ENCODE results near the gene ZDHHC15. TPM values are rescaled to one million over a fixed set of nuclear protein-coding genes. Genes with fewer than 3 reads are reported as not detected.
"Not testable (repeated sequence)": the region's sequence is repeated elsewhere in the genome, so short reads cannot be mapped to it uniquely, and the experiment has no call there.

The ZDHHC15 gene
- 1 to 10 TPM in 2 of 4 donors, under 1 TPM in 2; 0.25 to 1.9 (median 1.0) TPM for total RNA-seq

GRCh38 chrX:75522565-75523431 is at the start of gene ZDHHC15:
Gene ZDHHC15 (minus strand): TSS chrX:75523037. CDS start chrX:75523024, 13 bp downstream.
- DNase-seq (ENCODE audit: low spot score in 2 of 2), result peak; percentile 18 to 87
- intact Hi-C loops (cut with DNase I; ENCODE audit: low total_unique reads), result no loop called here
- WGBS, 2 donors, result 3 to 31% methylated on average over 27 to 31 of the region's 45 CpGs
- peak within 1 kb of the TSS; percentile 15 for H3K4me3 ChIP-seq (ENCODE audit: low read depth, poor library complexity, severe bottlenecking)
- TF ChIP-seq POLR2A (IDR thresholded peaks at IDR 0.05) (no peak), CTCF (IDR thresholded peaks at IDR 0.05) (no peak)

- intact Hi-C loops (cut with DNase I; ENCODE audit: low total_unique reads); H3K4me3 ChIP-seq (ENCODE audit: low read depth, poor library complexity, severe bottlenecking); DNase-seq (ENCODE audit: low spot score in 2 of 2): not testable (repeated sequence)
- WGBS, 2 donors, result 87 to 93% methylated on average over 16 to 18 of the region's 18 CpGs
Measured at GRCh38 chrX:75560544-75560943, 37.7 kb upstream of the ZDHHC15 start.

GRCh38 chrX:75547783-75548182 is 24.9 kb upstream of the ZDHHC15 start:
- intact Hi-C loops (cut with DNase I; ENCODE audit: low total_unique reads), result no loop called here
- WGBS, 2 donors, result 27 to 48% methylated on average over 3 of the region's 3 CpGs
- TF ChIP-seq POLR2A (IDR thresholded peaks at IDR 0.05), result no peak
- no peak for TF ChIP-seq CTCF (IDR thresholded peaks at IDR 0.05)
- peak in 1 of 2 donors; percentile 17 for DNase-seq (ENCODE audit: low spot score in 2 of 2)
- no peak overlapping the region for H3K4me3 ChIP-seq (ENCODE audit: low read depth, poor library complexity, severe bottlenecking)

- no peak for DNase-seq (ENCODE audit: low spot score in 2 of 2)
- no peak overlapping the region for H3K4me3 ChIP-seq (ENCODE audit: low read depth, poor library complexity, severe bottlenecking)
- 33% methylated on average over 2 of the region's 2 CpGs; no CpG with 5 or more reads in 1 of the 2 donors for WGBS, 2 donors
- no peak for TF ChIP-seq CTCF (IDR thresholded peaks at IDR 0.05)
- no peak for TF ChIP-seq POLR2A (IDR thresholded peaks at IDR 0.05)
- intact Hi-C loops (cut with DNase I; ENCODE audit: low total_unique reads), result no loop called here
Measured at GRCh38 chrX:75546724-75547511, 24.1 kb upstream of the ZDHHC15 start.

GRCh38 chrX:75544786-75545185 is 21.9 kb upstream of the ZDHHC15 start:
- no peak for DNase-seq (ENCODE audit: low spot score in 2 of 2)
- 26 to 52% methylated on average over 2 of the region's 2 CpGs for WGBS, 2 donors
- intact Hi-C loops (cut with DNase I; ENCODE audit: low total_unique reads), result no loop called here
- no peak overlapping the region for H3K4me3 ChIP-seq (ENCODE audit: low read depth, poor library complexity, severe bottlenecking)
- TF ChIP-seq POLR2A (IDR thresholded peaks at IDR 0.05), result no peak
- TF ChIP-seq CTCF (IDR thresholded peaks at IDR 0.05), result no peak

- DNase-seq (ENCODE audit: low spot score in 2 of 2), result no peak
- H3K4me3 ChIP-seq (ENCODE audit: low read depth, poor library complexity, severe bottlenecking), result no peak overlapping the region
- WGBS, 2 donors, result 40 to 81% methylated on average over 1 of the region's 1 CpG
- intact Hi-C loops (cut with DNase I; ENCODE audit: low total_unique reads), result no loop called here
- TF ChIP-seq CTCF (IDR thresholded peaks at IDR 0.05) (no peak), POLR2A (IDR thresholded peaks at IDR 0.05) (no peak)
Measured at GRCh38 chrX:75483933-75484332, 38.9 kb downstream of the ZDHHC15 start.

GRCh38 chrX:75461780-75462179 is 61.1 kb downstream of the ZDHHC15 start:
- H3K4me3 ChIP-seq (ENCODE audit: low read depth, poor library complexity, severe bottlenecking); intact Hi-C loops (cut with DNase I; ENCODE audit: low total_unique reads); DNase-seq (ENCODE audit: low spot score in 2 of 2): not testable (repeated sequence)

Data from lower leg skin (tissue), 4 donors.